ENCODE data around the gene PTEN. TPM values are rescaled to one million over a fixed set of nuclear protein-coding genes. Genes with fewer than 3 reads are reported as not detected.

The PTEN gene
- total and polyA plus RNA-seq, 12 donors: 35.7 to 179 (median 89.8) TPM

GRCh38 chr10:87882555-87883294 is 19.3 kb downstream of the PTEN start:
- H3K27me3 ChIP-seq: no peaks in the 10 kb centered on the region
- H3K9me3 ChIP-seq (replicated peaks in 1 of 3): no peaks in the 10 kb centered on the region
- H3K4me1 ChIP-seq (replicated peaks in 1 of 2): peaks cover 0 to 60% of the 10 kb centered on the region in 2 donors
- DNase-seq: no peak
- intact Hi-C loops (cut with DNase I): no loop called here
- H3K27ac ChIP-seq: no peak overlapping the region
- H3K36me3 ChIP-seq (replicated peaks in 1 of 2): peaks cover 0 to 7% of the 10 kb centered on the region in 2 donors
- TF ChIP-seq CTCF (IDR thresholded peaks at IDR 0.05) (no peak), POLR2A (IDR thresholded peaks at IDR 0.05) (no peak)
- H3K4me3 ChIP-seq: no peak overlapping the region
- 80 to 87% (median 84%) methylated on average over 2 of the region's 2 CpGs for WGBS, 4 donors

- H3K4me1 ChIP-seq (replicated peaks in 1 of 2): peaks cover 0 to 51% of the 10 kb centered on the region in 2 donors
- TF ChIP-seq CTCF (IDR thresholded peaks at IDR 0.05) (no peak), POLR2A (IDR thresholded peaks at IDR 0.05) (no peak)
- no peaks in the 10 kb centered on the region for H3K27me3 ChIP-seq
- DNase-seq: no peak
- H3K4me3 ChIP-seq: no peak overlapping the region
- H3K27ac ChIP-seq: no peak overlapping the region
- H3K36me3 ChIP-seq (replicated peaks in 1 of 2): peaks cover 0 to 7% of the 10 kb centered on the region in 2 donors
- WGBS, 4 donors: 87 to 100% (median 97%) methylated on average over 2 of the region's 2 CpGs
- no peaks in the 10 kb centered on the region for H3K9me3 ChIP-seq (replicated peaks in 1 of 3)
- intact Hi-C loops (cut with DNase I): no loop called here
Observed at GRCh38 chr10:87886635-87887034, 23.2 kb downstream of the PTEN start.

GRCh38 chr10:87887146-87887545 is 23.7 kb downstream of the PTEN start:
- H3K36me3 ChIP-seq (replicated peaks in 1 of 2): peaks cover 0 to 7% of the 10 kb centered on the region in 2 donors
- no peak overlapping the region for H3K27ac ChIP-seq
- intact Hi-C loops (cut with DNase I): no loop called here
- no peaks in the 10 kb centered on the region for H3K9me3 ChIP-seq (replicated peaks in 1 of 3)
- H3K27me3 ChIP-seq: no peaks in the 10 kb centered on the region
- DNase-seq: no peak
- WGBS, 4 donors: 93 to 96% (median 94%) methylated on average over 1 of the region's 1 CpG
- peaks cover 0 to 52% of the 10 kb centered on the region in 2 donors for H3K4me1 ChIP-seq (replicated peaks in 1 of 2)
- TF ChIP-seq POLR2A (IDR thresholded peaks at IDR 0.05): no peak
- TF ChIP-seq CTCF (IDR thresholded peaks at IDR 0.05): no peak
- H3K4me3 ChIP-seq: no peak overlapping the region

- Histone ChIP-seq H3K36me3 (replicated peaks in 1 of 2) (peaks cover 0 to 7% of the 10 kb centered on the region in 2 donors), H3K4me1 (replicated peaks in 1 of 2) (peaks cover 1 to 52% of the 10 kb centered on the region in 2 donors), H3K27ac (no peak overlapping the region), H3K9me3 (replicated peaks in 1 of 3) (no peaks in the 10 kb centered on the region), H3K4me3 (no peak overlapping the region), H3K27me3 (no peaks in the 10 kb centered on the region)
- no peak for TF ChIP-seq CTCF (IDR thresholded peaks at IDR 0.05)
- TF ChIP-seq POLR2A (IDR thresholded peaks at IDR 0.05): no peak
- no peak for DNase-seq
- WGBS, 4 donors: 90 to 98% (median 94%) methylated on average over 2 of the region's 2 CpGs
- intact Hi-C loops (cut with DNase I): no loop called here
Observed at GRCh38 chr10:87887548-87888289, 24.3 kb downstream of the PTEN start.

All from adrenal gland (tissue), 12 donors.